Stomach smooth muscle (tissue), 2 donors: Measurements from ENCODE around the gene ORC4.
"Not testable (repeated sequence)": the region's sequence is repeated elsewhere in the genome, so short reads cannot be mapped to it uniquely, and the experiment has no call there.

ENCODE experiments used
- H3K27ac ChIP-seq: one replicate; pipeline ENCODE4 v1.7.0; 2013; ENCODE audit warnings: mild to moderate bottlenecking, low read length, inconsistent platforms
- H3K27me3 ChIP-seq, 2 donors: one replicate each; pipeline ENCODE4 v1.7.0; 2013; ENCODE audit warnings: low read length in 2 of 2; ENCODE audit not compliant: insufficient read depth in 2 of 2, control insufficient read depth in 1 of 2
- H3K36me3 ChIP-seq, 2 donors: one replicate each; pipeline ENCODE4 v1.7.0; 2013; ENCODE audit warnings: low read length in 2 of 2; ENCODE audit not compliant: control insufficient read depth in 2 of 2, insufficient read depth in 2 of 2
- H3K4me1 ChIP-seq: one replicate; pipeline ENCODE4 v1.7.0; 2013; ENCODE audit warnings: low read length; ENCODE audit not compliant: control insufficient read depth, insufficient read depth
- H3K4me3 ChIP-seq, 2 donors: one replicate each; pipeline ENCODE4 v1.7.0; 2013; ENCODE audit warnings: low read length in 2 of 2
- H3K9ac ChIP-seq, 2 donors: one replicate each; pipeline ENCODE4 v1.7.0; 2013; ENCODE audit warnings: low read length in 2 of 2, mild to moderate bottlenecking in 1 of 2
- H3K9me3 ChIP-seq, 2 donors: one replicate each; pipeline ENCODE4 v1.7.0; 2013; ENCODE audit warnings: low read length in 2 of 2; ENCODE audit not compliant: control insufficient read depth in 2 of 2
- donor health status: healthy.
- donor health status: Pancreatic carcinoma.

The ORC4 gene

DNA sequence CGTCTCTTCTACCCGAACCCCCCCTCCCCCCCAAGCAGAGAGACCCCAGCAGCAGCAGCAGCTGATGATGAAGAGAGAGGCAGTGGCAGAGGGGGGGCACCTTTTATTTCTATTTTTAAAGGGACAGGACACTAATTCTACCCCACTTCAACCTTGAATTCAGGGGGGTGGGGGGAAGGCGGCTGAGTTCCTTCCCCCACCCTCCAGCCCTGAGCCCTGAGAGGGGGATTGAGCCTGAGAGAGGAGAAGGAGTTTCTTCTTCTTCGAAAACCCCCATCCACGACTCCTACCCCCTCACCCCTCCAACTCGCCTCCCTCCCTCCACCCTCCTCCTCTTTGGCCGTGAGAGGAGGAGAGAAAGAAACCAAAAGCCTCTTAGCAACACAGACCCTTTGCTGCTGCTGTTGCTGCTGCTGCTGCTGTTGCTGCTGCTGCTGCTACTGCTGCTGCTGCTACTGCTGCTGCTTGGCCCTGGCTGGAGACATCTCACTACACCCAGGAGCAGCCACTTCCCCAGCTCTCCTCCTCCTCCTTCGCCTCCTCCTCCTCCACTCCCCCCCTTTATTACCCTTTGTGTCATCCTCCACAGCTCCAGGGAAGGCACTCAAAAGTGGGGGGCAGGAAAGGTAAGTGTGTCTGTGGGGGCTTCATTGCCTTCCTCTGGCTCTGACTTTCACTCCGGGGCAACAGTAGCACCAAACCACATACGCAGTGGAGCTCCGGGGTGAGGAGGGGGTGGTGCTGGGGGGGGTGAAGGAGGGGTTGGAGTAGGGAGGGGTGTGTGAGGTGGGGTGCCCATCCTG, 723 bp upstream of the ORC4 start, which contains the start of gene MBD5:
Gene MBD5 (plus strand): TSS at position 33 of the 803 bp plus-strand sequence.
- peaks cover 4% of the 10 kb centered on the region for H3K4me1 ChIP-seq
- H3K27ac ChIP-seq = peak within 1 kb of the TSS; percentile 91
- no peaks in the 10 kb centered on the region for H3K36me3 ChIP-seq
- no peaks in the 10 kb centered on the region for H3K9me3 ChIP-seq
- no peaks in the 10 kb centered on the region for H3K27me3 ChIP-seq
- H3K9ac ChIP-seq = peak within 1 kb of the TSS; percentile 92 to 93
- H3K4me3 ChIP-seq = peak within 1 kb of the TSS; percentile 95 to 100

DNA sequence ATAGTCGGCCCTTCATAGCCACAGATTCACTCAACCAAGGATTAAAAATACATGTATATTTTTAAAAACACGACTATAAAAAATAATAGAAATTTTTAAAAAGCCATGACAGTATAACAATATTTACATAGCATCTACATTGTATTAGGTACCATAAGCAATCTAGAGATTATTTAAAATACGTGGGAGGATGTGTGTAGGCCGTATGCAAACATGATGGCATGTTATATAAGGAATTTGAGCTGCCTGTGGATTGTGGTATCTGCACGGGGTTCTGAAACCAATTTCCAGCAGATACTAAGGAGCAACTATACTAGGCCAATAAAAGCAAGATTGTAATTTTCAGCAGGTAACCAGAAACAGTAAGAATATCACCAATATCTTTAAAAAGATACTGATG, 5.9 kb downstream of the ORC4 start:
- no peaks in the 10 kb centered on the region for H3K36me3 ChIP-seq
- H3K9ac ChIP-seq = no peak overlapping the region
- no peak overlapping the region for H3K4me3 ChIP-seq
- H3K4me1 ChIP-seq = peaks cover 4% of the 10 kb centered on the region
- no peaks in the 10 kb centered on the region for H3K9me3 ChIP-seq
- H3K27ac ChIP-seq = no peak overlapping the region
- no peaks in the 10 kb centered on the region for H3K27me3 ChIP-seq

DNA sequence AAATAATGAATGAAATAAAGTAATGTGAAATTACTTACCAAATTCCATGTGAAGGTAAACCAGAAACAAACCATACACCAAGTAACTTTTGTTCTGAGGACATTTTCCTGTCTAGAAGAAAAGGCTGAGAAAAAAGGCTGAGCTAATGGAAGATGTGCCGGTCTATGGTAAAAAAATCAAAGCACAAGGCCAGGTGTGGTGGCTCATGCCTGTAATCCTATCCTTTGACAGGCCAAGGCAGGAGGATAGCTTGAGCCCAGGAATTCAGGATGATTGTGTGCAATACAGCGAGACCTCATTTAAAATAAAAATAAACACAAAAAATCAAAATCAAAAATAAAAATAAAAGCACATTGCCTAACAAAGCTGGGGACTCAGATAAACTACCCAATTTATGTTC, 6.7 kb downstream of the ORC4 start:
- H3K36me3 ChIP-seq = no peaks in the 10 kb centered on the region

DNA sequence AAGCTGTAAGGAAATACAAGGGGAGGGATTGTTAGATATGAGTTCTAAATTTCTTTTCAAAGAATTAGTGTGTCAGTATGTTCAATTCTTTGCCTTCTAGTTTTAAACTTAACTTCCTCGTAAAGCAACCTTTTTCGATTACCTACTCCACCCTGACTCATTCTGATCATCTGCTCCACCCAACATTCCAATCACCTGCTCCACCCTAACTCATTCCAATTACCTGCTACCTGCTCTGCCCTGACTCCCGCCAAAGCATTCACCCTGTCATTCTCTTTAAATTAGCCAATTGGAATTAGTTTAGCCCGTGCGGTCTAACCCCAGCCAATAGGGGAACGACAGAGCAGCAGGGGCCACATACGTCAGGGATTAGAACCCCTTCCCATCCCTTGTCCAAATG, 12.1 kb downstream of the ORC4 start:
- not testable (repeated sequence) for H3K9me3 ChIP-seq, H3K27ac ChIP-seq, H3K27me3 ChIP-seq, H3K9ac ChIP-seq, H3K4me3 ChIP-seq, H3K36me3 ChIP-seq, H3K4me1 ChIP-seq

More for the DNA sequence above, 6.7 kb downstream of the ORC4 start:
- H3K9me3 ChIP-seq = no peaks in the 10 kb centered on the region
- H3K4me1 ChIP-seq = no peaks in the 10 kb centered on the region
- no peak overlapping the region for H3K27ac ChIP-seq
- H3K27me3 ChIP-seq = no peaks in the 10 kb centered on the region
- no peak overlapping the region for H3K9ac ChIP-seq
- H3K4me3 ChIP-seq = no peak overlapping the region

DNA sequence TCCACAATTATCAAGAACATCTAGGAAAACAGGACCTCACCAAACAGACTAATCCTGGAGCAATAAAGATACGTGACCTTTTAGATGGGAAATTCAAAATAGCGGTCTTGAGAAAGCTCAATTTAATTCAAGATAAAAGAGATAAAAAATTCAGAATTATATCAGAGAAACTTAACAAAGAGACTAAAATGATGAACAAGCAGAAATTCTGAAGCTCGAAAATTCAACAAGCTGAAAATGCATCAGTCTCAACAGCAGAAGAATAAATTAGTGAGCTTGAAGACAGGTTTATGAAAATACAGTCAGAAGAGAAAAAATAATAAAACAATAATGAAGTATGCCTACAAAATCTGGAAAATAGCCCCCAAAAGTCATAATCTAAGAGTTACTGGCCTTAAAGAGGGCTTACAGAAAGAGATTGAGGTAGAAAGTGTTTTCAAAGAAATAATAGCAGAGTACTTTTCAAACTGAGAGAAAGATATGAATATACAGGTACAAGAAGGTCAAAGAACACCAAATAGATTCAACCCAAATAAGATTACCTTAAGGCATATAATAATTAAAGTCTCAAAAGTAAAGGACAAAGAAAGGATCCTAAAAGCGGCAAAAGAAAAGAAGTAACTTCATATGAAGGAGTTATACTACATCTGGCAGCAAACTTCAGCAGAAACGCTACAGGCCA, 13.2 kb downstream of the ORC4 start:
- Histone ChIP-seq H3K27me3 (no peaks in the 10 kb centered on the region), H3K9me3 (no peaks in the 10 kb centered on the region), H3K4me3 (no peak overlapping the region), H3K4me1 (no peaks in the 10 kb centered on the region), H3K27ac (no peak overlapping the region), H3K36me3 (no peaks in the 10 kb centered on the region), H3K9ac (no peak overlapping the region)

DNA sequence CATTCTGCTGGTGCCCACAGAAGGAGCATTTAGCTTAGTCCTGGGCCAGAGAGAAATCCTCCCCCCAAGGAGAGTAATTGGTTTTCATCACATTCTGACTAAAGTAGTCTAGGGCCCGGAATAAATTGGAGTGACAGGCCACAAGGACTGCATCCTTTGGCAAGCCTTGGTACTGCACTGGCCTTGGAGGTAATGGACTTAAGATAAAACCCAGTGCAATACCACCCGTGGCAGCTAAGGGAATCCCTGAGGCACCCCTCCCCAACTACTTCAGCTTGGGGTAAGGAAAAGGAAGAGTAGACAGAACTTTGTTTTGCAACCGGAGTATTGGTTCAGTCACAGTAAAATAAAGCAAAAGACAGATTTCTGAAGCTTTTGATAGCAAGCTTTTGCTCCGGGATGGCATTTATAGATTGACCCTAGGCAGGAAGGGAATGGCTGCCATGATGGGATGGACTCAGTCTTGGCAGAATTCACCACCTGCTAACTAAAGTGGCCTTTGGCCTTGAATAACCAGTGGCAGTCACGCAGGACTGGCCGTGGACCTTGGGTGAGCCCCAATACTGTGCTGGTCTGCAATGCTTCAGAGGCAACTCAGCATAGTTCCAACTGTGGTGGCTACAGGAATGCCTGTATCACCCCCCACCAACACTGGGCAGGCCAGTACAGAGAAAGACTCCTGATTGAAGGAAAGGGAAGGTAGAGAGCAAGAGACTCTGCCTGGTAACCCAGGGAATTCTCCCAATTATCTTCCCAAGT, 14.1 kb downstream of the ORC4 start:
- Histone ChIP-seq H3K27ac (no peak overlapping the region), H3K9me3 (no peaks in the 10 kb centered on the region), H3K9ac (no peak overlapping the region), H3K27me3 (no peaks in the 10 kb centered on the region), H3K36me3 (no peaks in the 10 kb centered on the region), H3K4me3 (no peak overlapping the region), H3K4me1 (no peaks in the 10 kb centered on the region)

DNA sequence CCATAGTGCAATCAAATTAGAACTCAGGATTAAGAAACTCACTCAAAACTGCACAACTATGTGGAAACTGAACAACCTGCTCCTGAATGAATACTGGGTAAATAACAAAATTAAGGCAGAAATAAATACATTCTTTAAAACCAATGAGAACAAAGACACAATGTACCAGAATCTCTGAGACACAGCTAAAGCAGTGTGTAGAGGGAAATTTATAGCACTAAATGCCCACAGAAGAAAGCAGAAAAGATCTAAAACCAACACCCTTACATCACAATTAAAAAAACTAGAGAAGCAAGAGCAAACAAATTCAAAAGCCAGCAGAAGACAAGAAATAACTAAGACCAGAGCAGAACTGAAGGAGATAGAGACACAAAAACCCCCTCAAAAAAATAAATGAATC, 18.1 kb downstream of the ORC4 start:
- H3K27me3 ChIP-seq, H3K4me1 ChIP-seq, H3K27ac ChIP-seq, H3K36me3 ChIP-seq, H3K4me3 ChIP-seq, H3K9me3 ChIP-seq, H3K9ac ChIP-seq: not testable (repeated sequence)

DNA sequence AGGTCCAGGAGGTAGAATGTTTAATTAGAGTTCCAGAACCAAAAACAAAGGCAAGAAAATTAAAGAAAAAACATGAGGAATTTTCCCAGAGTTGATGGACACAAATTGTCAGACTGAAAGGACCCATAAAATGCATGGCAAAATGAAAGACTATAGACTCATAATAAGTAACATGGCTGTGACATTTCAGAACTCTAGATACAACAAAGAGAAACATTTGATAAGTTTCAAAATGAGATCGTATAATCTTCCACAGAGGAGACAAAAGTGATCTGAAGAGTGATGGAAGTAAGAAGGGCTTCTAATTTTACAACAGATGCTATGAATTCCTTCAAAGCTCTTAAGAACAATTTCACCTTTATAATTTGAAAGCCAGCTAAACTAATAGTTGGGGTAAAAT, 20.4 kb downstream of the ORC4 start:
- Histone ChIP-seq H3K9me3 (no peaks in the 10 kb centered on the region), H3K36me3 (peaks cover 0 to under 1% of the 10 kb centered on the region in 2 donors), H3K27me3 (no peaks in the 10 kb centered on the region), H3K9ac (no peak overlapping the region), H3K27ac (no peak overlapping the region), H3K4me3 (no peak overlapping the region), H3K4me1 (no peaks in the 10 kb centered on the region)

DNA sequence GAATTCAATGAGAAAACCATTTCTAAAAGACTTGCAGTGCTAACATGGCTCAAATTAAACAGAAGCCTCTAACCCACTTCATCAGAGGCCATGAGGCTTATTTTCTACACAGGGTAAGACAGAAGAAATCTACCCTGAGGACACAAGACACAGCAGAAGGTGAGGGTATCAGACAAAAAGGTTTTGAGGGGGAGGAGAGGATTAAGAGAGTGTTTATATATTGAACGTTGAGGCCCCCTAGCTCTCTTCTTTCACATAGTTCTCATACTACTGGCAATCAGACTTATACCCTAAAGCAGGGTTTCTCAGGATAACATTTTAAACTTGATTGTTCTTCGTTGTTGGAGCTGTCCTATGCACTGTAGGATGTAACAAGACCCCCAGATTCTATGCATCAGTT, 21.4 kb downstream of the ORC4 start:
- Histone ChIP-seq H3K9ac (no peak overlapping the region), H3K4me1 (no peaks in the 10 kb centered on the region), H3K4me3 (no peak overlapping the region), H3K9me3 (no peaks in the 10 kb centered on the region), H3K36me3 (peaks cover 0 to 2% of the 10 kb centered on the region in 2 donors), H3K27me3 (no peaks in the 10 kb centered on the region), H3K27ac (no peak overlapping the region)

DNA sequence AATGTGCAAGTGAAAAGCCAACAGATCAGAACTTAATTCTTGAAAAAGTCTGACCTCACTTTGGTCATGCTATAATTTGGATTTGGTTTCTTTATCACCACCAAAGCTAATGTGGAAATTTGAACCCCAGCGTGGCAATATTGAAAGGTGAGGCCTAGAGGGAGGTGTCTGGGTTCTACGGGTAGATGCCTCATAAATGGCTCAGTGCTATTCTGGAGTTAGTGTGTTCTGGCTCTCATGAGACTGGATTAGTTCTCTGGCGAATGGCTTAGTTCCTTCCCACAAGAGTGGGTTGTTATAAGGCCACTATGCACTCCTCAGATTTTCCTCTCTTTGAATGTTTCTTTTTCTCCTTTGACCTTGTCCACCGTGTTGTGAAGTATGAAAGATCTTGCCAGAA, 22.3 kb downstream of the ORC4 start:
- peaks cover 0 to 2% of the 10 kb centered on the region in 2 donors for H3K36me3 ChIP-seq

More for the DNA sequence above, 22.3 kb downstream of the ORC4 start:
- Histone ChIP-seq H3K4me3 (no peak overlapping the region), H3K27me3 (no peaks in the 10 kb centered on the region), H3K9me3 (no peaks in the 10 kb centered on the region), H3K4me1 (no peaks in the 10 kb centered on the region), H3K9ac (no peak overlapping the region), H3K27ac (no peak overlapping the region)
